OCI-M1 (cell line): Measurements from ENCODE around the gene KHDRBS2.
"Not testable (repeated sequence)": the region's sequence is repeated elsewhere in the genome, so short reads cannot be mapped to it uniquely, and the experiment has no call there.

Experiments
- DNase-seq: peaks from one replicate; lab custom pipeline; 2025; lab: John Stamatoyannopoulos, UW

Gene KHDRBS2

DNA sequence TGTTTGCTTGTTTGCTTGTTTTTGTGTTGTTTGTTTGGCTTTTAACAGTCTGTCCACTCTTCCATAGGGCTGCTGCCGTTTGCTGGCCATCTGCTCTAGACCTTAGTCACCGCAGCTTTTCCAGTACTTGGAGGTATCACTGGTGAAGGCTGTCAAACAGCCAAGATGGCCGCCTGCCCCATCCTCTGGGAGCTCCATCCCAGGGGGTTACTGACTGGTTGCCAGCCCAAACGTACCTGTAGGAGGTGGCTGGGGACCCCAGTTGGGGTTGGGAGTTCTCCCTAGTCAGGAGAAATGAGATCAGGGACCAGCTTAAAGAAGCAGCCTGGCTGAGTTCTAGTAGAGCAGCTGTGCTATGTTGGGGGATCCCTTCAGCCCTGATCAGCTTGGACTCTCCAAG lies 418.4 kb downstream of the KHDRBS2 start:
- no peak for DNase-seq

DNA sequence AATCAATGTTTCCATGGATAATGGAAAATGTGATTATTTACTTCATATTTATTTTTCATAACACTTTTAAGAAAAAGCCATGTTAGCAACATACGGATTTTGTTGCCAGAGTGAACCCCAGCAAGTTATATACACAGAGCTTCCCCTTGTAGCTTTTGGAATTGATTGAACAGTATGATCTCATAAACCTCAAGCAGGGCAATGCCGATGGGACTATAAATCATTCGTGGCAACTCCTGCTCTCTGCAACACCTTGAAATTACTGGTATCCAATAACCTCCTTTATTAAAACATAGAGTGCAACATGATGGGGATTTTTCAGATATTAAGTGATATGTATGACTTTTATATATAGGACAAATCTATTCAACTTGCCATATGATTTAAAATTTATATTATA lies 428.5 kb downstream of the KHDRBS2 start:
- no peak for DNase-seq

DNA sequence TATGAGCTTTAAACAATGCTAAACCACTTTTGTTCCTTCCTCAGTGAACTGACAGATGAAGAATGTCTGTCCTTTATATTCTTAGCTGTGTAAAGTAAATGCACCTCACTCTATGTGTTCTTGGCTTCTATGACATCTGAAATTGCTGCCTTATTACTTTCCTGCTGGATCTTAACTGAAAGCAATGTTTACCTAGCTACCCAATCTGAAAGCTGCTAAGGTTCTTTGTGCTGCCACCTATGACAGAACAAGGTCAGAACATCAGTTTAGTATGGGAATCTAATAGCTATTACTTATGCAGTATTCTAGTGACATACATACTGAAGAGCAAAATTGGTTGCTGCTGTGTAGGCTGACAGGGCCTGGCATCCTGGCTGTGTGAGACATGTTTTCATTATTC lies 444.1 kb downstream of the KHDRBS2 start:
- no peak for DNase-seq

DNA sequence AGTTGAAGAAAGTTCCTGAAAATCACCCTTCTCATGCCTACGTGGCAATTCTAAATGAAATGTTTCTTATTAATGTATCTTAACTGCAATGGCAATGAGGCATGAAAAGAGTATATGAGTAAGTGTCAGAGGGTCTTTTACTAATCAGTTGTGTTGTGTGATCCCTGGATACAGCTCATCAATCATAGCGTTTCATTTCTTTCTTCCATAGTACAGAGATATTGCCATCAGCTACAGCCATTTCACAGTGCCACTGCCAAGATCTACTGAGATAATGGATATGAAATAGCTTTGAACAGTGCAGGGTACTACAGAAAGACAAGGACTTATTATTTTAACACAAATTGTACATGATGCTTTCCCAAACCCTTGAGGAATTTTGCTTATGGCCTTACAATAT lies 450.8 kb downstream of the KHDRBS2 start:
- no peak for DNase-seq

DNA sequence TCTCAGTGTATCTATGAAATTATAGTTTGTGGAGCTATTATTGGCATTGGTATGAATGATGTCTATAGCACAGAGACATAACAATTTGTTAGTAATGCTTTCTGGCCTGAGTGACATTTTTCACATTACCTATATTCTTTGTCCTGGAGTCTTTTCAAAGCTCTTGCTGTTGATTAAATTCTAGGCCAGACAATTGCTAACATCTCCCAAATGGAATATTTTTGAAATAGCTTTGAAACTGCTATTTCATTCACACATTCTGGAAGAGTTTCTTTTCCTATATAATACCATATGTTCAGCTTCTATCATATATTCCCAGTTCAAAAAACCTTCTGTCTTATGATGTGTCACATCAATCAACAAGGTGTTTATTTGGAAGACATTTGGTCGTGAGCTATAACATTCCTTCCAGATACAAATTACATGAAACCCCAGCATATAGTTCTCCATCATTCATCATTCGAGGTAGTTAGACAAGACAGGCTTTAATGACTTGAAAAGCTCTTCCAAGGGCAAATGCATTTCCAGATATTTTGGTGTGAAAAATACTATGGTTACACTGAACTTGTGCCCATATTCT lies 452.8 kb downstream of the KHDRBS2 start:
- DNase-seq: no peak

DNA sequence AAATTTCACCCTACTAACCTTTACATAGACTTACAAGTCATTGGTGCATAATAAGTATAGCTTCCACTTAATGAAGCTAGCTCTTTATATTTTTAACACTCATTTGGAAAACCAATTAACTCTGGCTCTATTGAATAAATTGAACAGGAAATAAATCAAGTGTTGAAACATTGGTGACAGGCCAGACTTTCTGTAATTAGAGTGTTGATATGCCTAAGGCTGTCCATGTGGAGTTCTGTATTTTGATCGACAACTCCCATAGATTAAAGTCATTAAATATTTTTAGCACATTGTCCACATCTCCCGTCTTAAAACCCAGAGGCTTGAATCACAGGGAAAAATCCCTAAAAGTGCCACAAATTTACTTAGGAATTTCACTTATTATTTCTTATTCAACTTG lies 468.3 kb downstream of the KHDRBS2 start:
- no peak for DNase-seq

DNA sequence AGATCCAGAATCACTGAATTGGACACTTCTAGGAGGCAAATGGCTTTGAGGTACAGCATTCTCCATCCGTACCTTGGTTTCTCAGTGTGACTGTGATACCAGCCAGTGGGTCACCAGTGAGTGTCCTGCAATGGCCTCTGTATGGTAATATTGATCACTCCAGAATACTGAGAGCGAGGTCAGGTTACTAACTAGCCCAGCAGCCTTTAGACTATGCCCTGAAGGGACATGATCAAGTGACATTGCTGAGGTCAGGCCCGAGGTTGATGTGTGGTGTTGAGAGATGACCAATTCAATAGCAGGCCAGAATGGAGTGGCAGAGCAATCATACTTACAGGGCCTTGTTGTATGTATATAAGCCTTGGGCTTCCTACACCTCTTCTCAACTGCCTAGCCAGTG lies 476.0 kb downstream of the KHDRBS2 start:
- no peak for DNase-seq

DNA sequence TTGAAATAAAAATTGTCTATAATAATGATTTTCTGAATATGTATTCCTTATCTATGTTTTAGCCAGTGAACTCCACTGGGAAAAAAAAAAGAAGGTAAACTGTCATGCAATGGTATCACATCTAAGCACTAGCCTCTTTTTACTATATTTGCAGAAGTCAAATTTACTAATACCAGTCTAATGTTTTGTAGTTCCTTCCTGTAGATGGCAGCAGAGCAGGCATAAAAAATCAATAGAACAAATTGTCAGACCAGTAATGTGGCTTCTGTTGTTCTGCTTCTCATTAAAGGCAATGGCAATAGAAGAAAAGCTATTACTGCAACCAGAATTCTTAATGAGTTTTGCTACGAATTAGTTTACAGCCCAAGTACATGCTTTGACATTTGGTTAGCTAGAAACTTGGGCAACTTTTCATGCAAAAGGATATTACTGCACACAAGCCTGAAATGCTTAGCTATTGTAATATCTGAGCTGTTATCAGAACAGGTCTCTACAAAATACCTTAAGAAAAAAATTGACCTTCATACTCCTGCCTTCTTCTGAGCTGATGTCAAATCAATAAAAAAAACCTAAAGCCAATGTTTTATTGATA lies 476.9 kb downstream of the KHDRBS2 start:
- DNase-seq: peak; percentile 74

DNA sequence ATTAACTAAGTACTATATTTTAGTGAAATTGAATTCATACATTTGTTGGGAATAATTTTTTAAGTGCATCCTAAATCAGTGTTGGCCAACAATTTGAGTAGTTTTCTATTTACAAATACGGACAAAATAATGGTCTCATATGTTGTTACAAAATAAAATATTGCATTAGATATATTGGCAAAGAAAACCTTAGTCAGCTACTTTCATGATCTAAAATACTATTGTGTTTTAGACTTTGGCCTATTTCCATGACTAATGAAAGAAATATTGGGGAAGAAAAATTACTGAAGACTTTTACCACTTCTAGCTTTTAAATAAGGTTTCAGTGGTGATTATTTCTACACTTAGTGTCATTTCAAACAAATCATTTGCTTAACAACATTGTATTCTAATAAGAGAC lies 498.0 kb downstream of the KHDRBS2 start:
- DNase-seq: no peak

DNA sequence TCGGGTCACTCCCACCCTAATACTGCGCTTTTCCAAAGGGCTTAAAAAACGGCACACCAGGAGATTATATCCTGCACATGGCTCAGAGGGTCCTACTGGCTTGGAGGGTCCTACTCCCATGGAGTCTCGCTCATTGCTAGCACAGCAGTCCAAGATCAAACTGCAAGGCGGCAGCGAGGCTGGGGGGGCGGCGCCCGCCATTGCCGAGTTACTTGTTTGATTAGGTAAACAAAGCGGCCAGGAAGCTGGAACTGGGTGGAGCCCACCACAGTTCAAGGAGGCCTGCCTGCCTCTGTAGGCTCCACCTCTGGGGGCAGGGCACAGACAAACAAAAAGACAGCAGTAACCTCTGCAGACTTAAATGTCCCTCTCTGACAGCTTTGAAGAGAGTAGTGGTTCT lies 516.6 kb downstream of the KHDRBS2 start:
- not testable (repeated sequence) for DNase-seq

DNA sequence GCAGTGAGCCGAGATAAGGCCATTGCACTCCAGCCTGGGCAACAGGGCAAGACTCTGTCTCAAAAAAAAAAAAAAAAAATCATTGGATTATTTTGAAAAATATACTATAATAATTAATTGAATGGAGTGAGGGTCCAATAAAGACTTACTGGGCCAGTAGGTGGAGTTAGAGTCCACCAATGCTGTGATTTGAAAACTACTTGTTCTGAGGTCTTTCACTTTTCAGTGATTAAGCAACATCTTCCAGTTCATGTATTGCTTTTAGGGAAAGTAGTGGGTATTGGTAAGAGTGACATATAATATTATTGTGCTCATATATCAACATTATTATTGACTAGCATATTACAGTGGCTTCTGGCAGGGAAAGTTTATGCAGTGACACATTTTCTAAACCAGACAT lies 530.3 kb downstream of the KHDRBS2 start:
- DNase-seq: peak; percentile 16

DNA sequence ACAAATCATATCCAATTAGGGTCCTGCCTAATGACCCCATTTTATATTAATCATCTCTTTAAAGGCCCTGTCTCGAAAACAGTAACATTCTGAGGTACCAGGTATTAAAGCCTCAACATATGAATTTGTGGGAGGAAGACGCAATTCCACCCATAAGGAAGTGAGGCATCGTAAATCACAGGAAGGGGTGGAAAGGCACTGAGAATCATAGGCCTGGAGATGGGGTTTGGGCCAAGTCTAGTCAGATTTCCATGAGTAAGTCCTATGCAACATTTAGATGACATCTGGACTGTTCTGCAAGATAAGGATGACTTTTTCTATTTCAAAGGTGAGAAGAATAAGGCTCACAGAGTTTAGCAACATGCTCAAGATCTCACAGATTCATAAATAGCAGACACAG lies 534.0 kb downstream of the KHDRBS2 start:
- DNase-seq: no peak

DNA sequence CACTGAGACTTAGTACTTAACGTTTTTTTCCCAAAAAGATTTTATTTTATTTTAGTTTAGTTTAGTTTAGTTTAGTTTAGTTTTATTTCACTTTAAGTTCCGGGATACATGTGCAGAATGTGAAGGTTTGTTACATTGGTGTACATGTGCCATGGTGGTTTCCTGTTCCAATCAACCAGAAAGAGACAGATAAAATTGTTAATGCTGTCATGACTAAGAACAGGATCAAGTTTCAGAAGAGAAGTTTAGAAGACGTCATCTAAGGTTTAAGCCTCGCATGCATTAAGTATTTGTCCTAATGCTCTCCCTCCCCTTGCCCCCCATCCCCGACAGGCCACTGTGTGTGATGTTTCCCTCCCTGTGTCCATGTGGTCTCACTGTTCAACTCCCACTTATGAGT lies 540.0 kb downstream of the KHDRBS2 start:
- DNase-seq: no peak

DNA sequence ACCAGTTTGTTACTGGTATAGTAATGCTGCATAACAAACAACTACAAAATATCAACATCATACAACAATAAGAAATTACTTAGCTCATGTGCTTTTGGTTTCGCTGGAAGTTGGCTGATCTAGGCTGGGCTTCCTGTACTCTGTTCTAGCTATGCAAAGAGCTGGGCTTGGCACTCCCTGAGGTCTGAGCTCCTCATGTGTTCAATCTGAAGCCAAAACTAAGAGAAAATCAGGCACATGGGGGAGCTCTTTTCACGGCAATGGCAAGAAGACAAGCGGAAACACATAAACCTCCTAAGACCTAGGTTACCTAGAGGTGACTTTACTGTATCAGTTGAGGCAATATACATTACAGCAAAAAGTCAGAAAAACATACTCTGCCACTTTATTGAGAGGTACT lies 574.2 kb downstream of the KHDRBS2 start:
- peak; percentile 27 for DNase-seq

DNA sequence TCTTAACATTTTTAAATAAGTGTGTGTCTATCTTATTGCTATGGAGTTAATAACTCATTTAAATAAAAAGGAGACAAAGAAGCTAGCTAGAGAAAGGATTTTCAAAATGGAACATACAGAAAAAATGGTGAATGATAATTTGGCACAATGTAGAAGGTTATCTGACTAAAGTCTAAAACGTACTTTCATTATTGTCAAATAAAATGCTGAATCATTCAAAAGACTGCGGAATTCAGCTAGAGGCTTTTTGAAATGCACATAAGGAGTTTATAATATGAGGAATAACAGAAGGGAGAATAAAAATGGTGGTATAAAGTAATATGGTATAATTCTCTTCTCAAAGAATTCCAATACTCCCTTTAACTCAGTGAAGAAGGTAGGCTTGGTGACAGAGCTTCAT lies 597.9 kb downstream of the KHDRBS2 start:
- peak; percentile 39 for DNase-seq

DNA sequence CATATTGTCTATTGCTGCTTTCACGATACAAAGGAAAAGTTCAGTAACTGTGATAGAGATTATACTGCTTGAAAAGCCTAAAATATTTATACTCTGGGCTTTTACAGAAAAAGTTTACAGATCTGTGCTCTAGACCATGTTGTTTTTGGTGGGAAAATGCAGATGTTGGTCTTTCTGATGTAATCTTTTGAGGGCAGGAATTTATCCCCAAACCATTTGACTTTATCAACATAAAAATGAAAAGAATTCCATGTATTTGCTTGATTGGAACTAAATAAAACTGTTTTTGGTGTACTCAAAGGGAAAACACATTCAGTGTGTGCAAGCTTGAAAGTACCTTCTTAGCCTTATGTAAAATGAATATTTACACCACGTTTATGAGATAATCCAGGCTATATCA lies 603.5 kb downstream of the KHDRBS2 start:
- DNase-seq: no peak

DNA sequence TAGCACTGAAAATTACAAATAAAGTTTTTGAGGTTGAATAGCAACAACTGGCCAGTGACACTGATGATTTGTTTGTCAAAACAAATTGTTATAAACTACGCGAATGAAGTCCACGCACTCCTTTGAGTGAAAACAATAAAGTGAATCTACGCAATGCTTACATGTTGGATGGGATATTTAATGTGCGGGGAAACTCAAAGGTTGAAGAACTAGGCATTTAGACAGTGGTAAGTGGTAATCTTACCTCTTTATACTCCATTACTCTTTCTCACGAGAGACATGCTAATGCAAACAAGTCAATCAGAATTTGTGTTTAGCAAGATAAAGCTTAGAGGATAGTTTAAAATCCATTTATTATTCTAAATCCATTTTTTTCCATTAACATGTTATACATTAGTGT lies 606.4 kb downstream of the KHDRBS2 start:
- no peak for DNase-seq

DNA sequence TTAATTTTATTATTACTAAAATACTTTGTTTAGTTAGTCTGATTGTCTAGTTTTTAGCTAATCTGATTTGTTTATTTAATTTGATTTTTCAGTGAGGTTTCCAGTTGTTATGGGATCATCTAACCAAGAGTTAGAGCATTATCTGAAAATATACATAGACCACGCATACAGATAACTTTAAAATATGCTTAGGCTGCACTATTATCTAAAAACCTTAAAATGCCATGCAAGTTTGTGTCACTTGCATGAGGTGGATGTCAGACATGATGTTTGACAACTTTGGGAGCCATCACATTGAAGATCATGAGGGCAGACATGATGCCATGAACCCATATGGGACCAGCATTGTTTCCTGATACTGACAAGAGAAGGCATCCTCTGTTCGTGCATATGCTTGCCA lies 610.3 kb downstream of the KHDRBS2 start:
- DNase-seq: no peak

DNA sequence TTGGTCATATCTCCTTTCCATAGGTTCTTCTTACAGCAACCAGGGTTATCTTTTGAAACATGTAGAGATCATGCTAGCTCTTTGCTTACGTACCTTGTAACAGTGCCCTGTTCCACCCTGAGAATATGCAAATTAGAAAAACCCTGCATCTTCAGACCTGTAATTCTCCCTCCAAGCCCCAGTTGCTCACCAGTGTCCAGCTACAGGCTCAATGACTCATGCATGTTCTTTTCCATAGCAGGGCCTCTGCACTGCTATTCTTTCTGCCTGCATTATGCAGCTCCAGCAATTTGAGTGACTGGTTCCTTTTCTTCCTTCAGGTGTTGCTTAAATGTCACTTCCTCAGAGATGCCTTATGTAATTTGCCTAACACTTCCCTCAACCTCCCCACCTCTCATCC lies 636.2 kb downstream of the KHDRBS2 start:
- no peak for DNase-seq

DNA sequence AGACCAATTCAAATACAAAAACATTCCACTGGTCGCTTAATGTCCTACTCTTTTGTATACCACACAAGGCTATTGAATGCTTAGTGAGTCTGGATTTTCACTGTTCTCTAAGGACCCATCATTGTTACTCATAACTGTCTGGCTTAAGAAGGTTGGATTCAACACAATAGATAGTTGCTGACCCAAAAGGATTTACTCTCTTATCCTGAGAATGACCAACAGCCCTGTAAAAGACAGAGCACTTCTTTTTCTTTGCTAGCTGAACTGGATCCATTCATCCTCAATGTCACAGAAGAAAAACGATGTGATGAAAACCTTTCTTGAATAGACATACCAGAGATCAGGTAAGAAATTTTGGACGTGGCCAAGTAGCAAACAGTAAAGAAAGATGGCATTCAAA lies 645.6 kb downstream of the KHDRBS2 start:
- DNase-seq: no peak
